Trophoblast cell (in vitro differentiated cells and primary cell): ENCODE measurements around the gene MOV10L1.

Experiments
- DNase-seq, 2 donors: peaks; one replicate each; pipeline ENCODE4 v3.0.0-alpha.2; 2016
- H2AFZ ChIP-seq: 2 replicates; pipeline ENCODE4 v1.6.1; 2013; ENCODE audit warnings: low read length, moderate library complexity, mild to moderate bottlenecking; ENCODE audit not compliant: insufficient read depth, poor library complexity
- H2AK5ac ChIP-seq: 2 replicates; pipeline ENCODE4 v1.6.1; 2013; ENCODE audit warnings: mild to moderate bottlenecking, low read length
- H2BK120ac ChIP-seq: 2 replicates; pipeline ENCODE4 v1.6.1; 2013; ENCODE audit warnings: low read length, mild to moderate bottlenecking, moderate library complexity; ENCODE audit not compliant: insufficient read depth, poor library complexity
- H2BK12ac ChIP-seq: 2 replicates; pipeline ENCODE4 v1.6.1; 2013; ENCODE audit warnings: mild to moderate bottlenecking, low read length, moderate library complexity
- H2BK5ac ChIP-seq: 2 replicates; pipeline ENCODE4 v1.6.1; 2013; ENCODE audit warnings: low read length, low read depth, moderate library complexity, mild to moderate bottlenecking; ENCODE audit not compliant: poor library complexity
- H3K14ac ChIP-seq: 2 replicates; pipeline ENCODE4 v1.6.1; 2013; ENCODE audit warnings: mild to moderate bottlenecking, low read length
- H3K18ac ChIP-seq: 2 replicates; pipeline ENCODE4 v1.6.1; 2013; ENCODE audit warnings: mild to moderate bottlenecking, low read length
- H3K23ac ChIP-seq: 2 replicates; pipeline ENCODE4 v1.6.1; 2013; ENCODE audit warnings: low read length
- H3K27ac ChIP-seq: 2 replicates; pipeline ENCODE4 v1.5.1; 2013; ENCODE audit warnings: low read depth, mild to moderate bottlenecking, inconsistent platforms, low read length, moderate library complexity
- H3K27me3 ChIP-seq: 2 replicates; pipeline ENCODE4 v1.6.1; 2013; ENCODE audit warnings: inconsistent platforms, mild to moderate bottlenecking, low read length, moderate library complexity; ENCODE audit not compliant: insufficient read depth
- H3K36me3 ChIP-seq, 2 experiments: 1 replicate in 1 of 2; 2 replicates in 1 of 2; pipeline ENCODE4 v1.6.1; 2013; ENCODE audit warnings: low read length in 2 of 2, mild to moderate bottlenecking in 2 of 2, moderate library complexity in 1 of 2; ENCODE audit not compliant: insufficient read depth in 2 of 2, control insufficient read depth in 1 of 2
- H3K4ac ChIP-seq: 2 replicates; pipeline ENCODE4 v1.6.1; 2013; ENCODE audit warnings: low read depth, mild to moderate bottlenecking, low read length, moderate library complexity
- H3K4me1 ChIP-seq, 2 experiments: 1 replicate in 1 of 2; 2 replicates in 1 of 2; pipeline ENCODE4 v1.6.1; 2013; ENCODE audit warnings: low read length in 2 of 2, mild to moderate bottlenecking in 2 of 2, moderate library complexity in 1 of 2; ENCODE audit not compliant: insufficient read depth in 2 of 2, control insufficient read depth in 1 of 2
- H3K4me2 ChIP-seq: 2 replicates; pipeline ENCODE4 v1.6.1; 2013; ENCODE audit warnings: inconsistent platforms, mild to moderate bottlenecking, low read length, moderate library complexity
- H3K4me3 ChIP-seq: 2 replicates; pipeline ENCODE4 v1.5.1; 2013; ENCODE audit warnings: mild to moderate bottlenecking, low read depth, low read length, inconsistent platforms
- H3K79me1 ChIP-seq: one replicate; pipeline ENCODE4 v1.6.1; 2013; ENCODE audit warnings: low read length
- H3K79me2 ChIP-seq: 2 replicates; pipeline ENCODE4 v1.6.1; 2013; ENCODE audit warnings: low read length, mild to moderate bottlenecking; ENCODE audit not compliant: control insufficient read depth, insufficient read depth, poor library complexity
- H3K9ac ChIP-seq: 2 replicates; pipeline ENCODE4 v1.6.1; 2013; ENCODE audit warnings: mild to moderate bottlenecking, low read length
- H3K9me3 ChIP-seq: 2 replicates; pipeline ENCODE4 v1.6.1; 2013; ENCODE audit warnings: low read depth, mild to moderate bottlenecking, control low read depth, inconsistent platforms, low read length; ENCODE audit not compliant: insufficient read depth
- H4K12ac ChIP-seq: 2 replicates; pipeline ENCODE4 v1.6.1; 2013; ENCODE audit warnings: low read depth, mild to moderate bottlenecking, low read length, moderate library complexity
- H4K8ac ChIP-seq: 2 replicates; pipeline ENCODE4 v1.6.1; 2013; ENCODE audit warnings: low read depth, mild to moderate bottlenecking, low read length, moderate library complexity
- H4K91ac ChIP-seq: one replicate; pipeline ENCODE4 v1.6.1; 2013; ENCODE audit warnings: low read depth, mild to moderate bottlenecking, low read length, moderate library complexity
- WGBS: extraction: QIAGEN DNeasy Blood & Tissue Kit; methylation state at CpG from one replicate; pipeline ENCODE4 v1.1.7; 2013; ENCODE audit warnings: missing lambda C conversion rate; ENCODE audit not compliant: insufficient read length, insufficient coverage; ENCODE audit errors: extremely low coverage; 5-methylcytosine and 5-hydroxymethylcytosine counted together

MOV10L1 gene

GRCh38 chr22:50072167-50072555 is 17.6 kb upstream of the MOV10L1 start:
- Histone ChIP-seq H3K4me1 (no peaks in the 10 kb centered on the region), H4K91ac (no peak overlapping the region), H3K4me3 (no peak overlapping the region), H3K27me3 (no peaks in the 10 kb centered on the region), H3K4me2 (no peak overlapping the region), H2AK5ac (no peak overlapping the region), H3K79me1 (no peaks in the 10 kb centered on the region), H2BK120ac (no peak overlapping the region), H3K9me3 (peaks cover 4% of the 10 kb centered on the region), H3K79me2 (no peaks in the 10 kb centered on the region), H3K27ac (no peak overlapping the region), H2BK12ac (no peak overlapping the region), H2BK5ac (no peak overlapping the region), H4K8ac (no peak overlapping the region), H4K12ac (no peak overlapping the region), H3K18ac (no peak overlapping the region), H3K4ac (no peak overlapping the region), H3K36me3 (no peaks in the 10 kb centered on the region), H3K23ac (no peak overlapping the region), H3K14ac (no peak overlapping the region), H2AFZ (no peak overlapping the region), H3K9ac (no peak overlapping the region)
- DNase-seq: no peak
- no CpG with 5 or more reads among the region's 9 CpGs for WGBS

GRCh38 chr22:50072714-50073538 is 16.9 kb upstream of the MOV10L1 start:
- H3K9me3 ChIP-seq: peaks cover 2% of the 10 kb centered on the region
- H3K9ac ChIP-seq: no peak overlapping the region
- no peak overlapping the region for H2BK12ac ChIP-seq
- no peak overlapping the region for H3K4me3 ChIP-seq
- no CpG with 5 or more reads among the region's 28 CpGs for WGBS
- no peak overlapping the region for H3K23ac ChIP-seq
- no peak overlapping the region for H2BK5ac ChIP-seq
- no peak overlapping the region for H3K4me2 ChIP-seq
- no peaks in the 10 kb centered on the region for H3K36me3 ChIP-seq
- H3K4me1 ChIP-seq: no peaks in the 10 kb centered on the region
- H2AFZ ChIP-seq: no peak overlapping the region
- no peak overlapping the region for H2BK120ac ChIP-seq
- H3K4ac ChIP-seq: no peak overlapping the region
- no peak overlapping the region for H4K91ac ChIP-seq
- no peaks in the 10 kb centered on the region for H3K79me1 ChIP-seq
- no peak overlapping the region for H4K8ac ChIP-seq
- no peak overlapping the region for H2AK5ac ChIP-seq
- H3K14ac ChIP-seq: no peak overlapping the region
- no peak overlapping the region for H3K18ac ChIP-seq
- no peak for DNase-seq
- H3K27me3 ChIP-seq: no peaks in the 10 kb centered on the region
- no peaks in the 10 kb centered on the region for H3K79me2 ChIP-seq
- no peak overlapping the region for H4K12ac ChIP-seq
- H3K27ac ChIP-seq: no peak overlapping the region

GRCh38 chr22:50074056-50074455 is 15.8 kb upstream of the MOV10L1 start:
- Histone ChIP-seq H3K9ac (no peak overlapping the region), H3K79me1 (peaks cover 2% of the 10 kb centered on the region), H3K79me2 (no peaks in the 10 kb centered on the region), H4K91ac (no peak overlapping the region), H3K4me3 (no peak overlapping the region), H3K18ac (no peak overlapping the region), H3K4me1 (peaks cover 0 to 2% of the 10 kb centered on the region in 2 experiments), H4K8ac (no peak overlapping the region), H3K27ac (no peak overlapping the region), H2BK12ac (no peak overlapping the region), H4K12ac (no peak overlapping the region), H3K4me2 (no peak overlapping the region), H2BK5ac (no peak overlapping the region), H2AFZ (no peak overlapping the region), H3K36me3 (no peaks in the 10 kb centered on the region), H3K23ac (no peak overlapping the region), H2AK5ac (no peak overlapping the region), H3K14ac (no peak overlapping the region), H2BK120ac (no peak overlapping the region), H3K27me3 (no peaks in the 10 kb centered on the region), H3K9me3 (peaks cover 2% of the 10 kb centered on the region), H3K4ac (no peak overlapping the region)
- no peak for DNase-seq
- WGBS: no CpG with 5 or more reads among the region's 17 CpGs

GRCh38 chr22:50074551-50075530 is 15.0 kb upstream of the MOV10L1 start:
- Histone ChIP-seq H3K23ac (no peak overlapping the region), H3K4me3 (no peak overlapping the region), H3K36me3 (no peaks in the 10 kb centered on the region), H4K8ac (no peak overlapping the region), H3K18ac (no peak overlapping the region), H4K12ac (no peak overlapping the region), H2AK5ac (no peak overlapping the region), H2BK12ac (no peak overlapping the region), H2AFZ (no peak overlapping the region), H3K14ac (no peak overlapping the region), H3K9ac (no peak overlapping the region), H3K9me3 (peaks cover 2% of the 10 kb centered on the region), H3K4me1 (peaks cover 0 to 2% of the 10 kb centered on the region in 2 experiments), H3K4ac (no peak overlapping the region), H3K27ac (no peak overlapping the region), H2BK120ac (no peak overlapping the region), H3K79me2 (no peaks in the 10 kb centered on the region), H4K91ac (no peak overlapping the region), H3K79me1 (peaks cover 2% of the 10 kb centered on the region), H2BK5ac (no peak overlapping the region), H3K4me2 (no peak overlapping the region), H3K27me3 (no peaks in the 10 kb centered on the region)
- no CpG with 5 or more reads among the region's 32 CpGs for WGBS
- DNase-seq: no peak
